ENCODE results near the gene EVI2A.

DNA sequence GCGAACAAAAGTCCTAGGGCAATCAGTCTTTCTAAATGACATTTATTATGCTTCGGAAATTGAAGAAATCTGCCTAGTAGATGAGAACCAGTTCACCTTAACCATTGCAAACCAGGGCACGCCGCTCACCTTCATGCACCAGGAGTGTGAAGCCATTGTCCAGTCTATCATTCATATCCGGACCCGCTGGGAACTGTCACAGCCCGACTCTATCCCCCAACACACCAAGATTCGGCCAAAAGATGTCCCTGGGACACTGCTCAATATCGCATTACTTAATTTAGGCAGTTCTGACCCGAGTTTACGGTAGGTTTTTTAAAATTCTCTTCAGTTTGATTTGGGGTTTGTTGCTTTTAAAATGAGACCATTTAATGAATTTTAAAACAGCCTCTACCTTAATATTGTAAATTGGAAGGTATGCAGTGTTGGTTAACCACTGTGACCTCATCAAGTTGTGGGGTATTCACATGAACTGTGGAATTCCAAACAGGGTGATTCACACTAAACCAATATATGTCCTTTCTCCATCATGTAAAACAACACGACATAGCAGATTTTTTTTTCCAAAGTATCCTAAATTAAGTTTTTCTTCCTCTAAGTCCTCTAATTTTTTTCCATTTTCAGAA, 6.2 kb upstream of the EVI2A start:
- TF ChIP-seq, protein P1, sequence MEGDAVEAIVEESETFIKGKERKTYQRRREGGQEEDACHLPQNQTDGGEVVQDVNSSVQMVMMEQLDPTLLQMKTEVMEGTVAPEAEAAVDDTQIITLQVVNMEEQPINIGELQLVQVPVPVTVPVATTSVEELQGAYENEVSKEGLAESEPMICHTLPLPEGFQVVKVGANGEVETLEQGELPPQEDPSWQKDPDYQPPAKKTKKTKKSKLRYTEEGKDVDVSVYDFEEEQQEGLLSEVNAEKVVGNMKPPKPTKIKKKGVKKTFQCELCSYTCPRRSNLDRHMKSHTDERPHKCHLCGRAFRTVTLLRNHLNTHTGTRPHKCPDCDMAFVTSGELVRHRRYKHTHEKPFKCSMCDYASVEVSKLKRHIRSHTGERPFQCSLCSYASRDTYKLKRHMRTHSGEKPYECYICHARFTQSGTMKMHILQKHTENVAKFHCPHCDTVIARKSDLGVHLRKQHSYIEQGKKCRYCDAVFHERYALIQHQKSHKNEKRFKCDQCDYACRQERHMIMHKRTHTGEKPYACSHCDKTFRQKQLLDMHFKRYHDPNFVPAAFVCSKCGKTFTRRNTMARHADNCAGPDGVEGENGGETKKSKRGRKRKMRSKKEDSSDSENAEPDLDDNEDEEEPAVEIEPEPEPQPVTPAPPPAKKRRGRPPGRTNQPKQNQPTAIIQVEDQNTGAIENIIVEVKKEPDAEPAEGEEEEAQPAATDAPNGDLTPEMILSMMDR (IDR thresholded peaks at IDR 0.05), result no peak
- TF ChIP-seq POLR2A (IDR thresholded peaks at IDR 0.05) (no peak), EP300 (IDR thresholded peaks at IDR 0.05) (no peak)
